Non-pigmented ciliary epithelial cell (primary cell): Measurements from ENCODE around the gene TEAD1.
"Not testable (repeated sequence)": the region's sequence is repeated elsewhere in the genome, so short reads cannot be mapped to it uniquely, and the experiment has no call there.

Source experiments
- DNase-seq: peaks from one replicate; pipeline ENCODE4 v3.0.0-alpha.2; 2010; ENCODE audit warnings: low read depth

Gene TEAD1

DNA sequence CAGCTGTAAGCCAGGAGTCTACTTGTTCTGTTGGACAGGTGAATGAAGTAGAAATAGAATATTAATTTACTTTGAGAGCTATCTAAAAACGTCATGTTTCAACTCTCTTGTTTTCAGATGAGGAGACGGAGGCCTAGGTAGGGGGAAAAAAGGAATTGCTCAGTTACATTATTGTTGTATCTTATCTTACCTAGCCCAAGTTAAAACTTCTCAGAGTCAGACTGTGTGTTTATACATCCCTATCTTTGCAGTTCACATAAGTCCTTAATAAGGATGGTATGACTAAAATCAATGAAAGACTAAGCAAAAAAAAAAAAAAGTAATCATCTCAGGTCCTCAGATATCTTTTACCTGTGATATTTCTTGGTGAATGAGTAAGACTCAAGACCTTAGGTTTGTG lies 62.8 kb downstream of the TEAD1 start:
- no peak for DNase-seq

DNA sequence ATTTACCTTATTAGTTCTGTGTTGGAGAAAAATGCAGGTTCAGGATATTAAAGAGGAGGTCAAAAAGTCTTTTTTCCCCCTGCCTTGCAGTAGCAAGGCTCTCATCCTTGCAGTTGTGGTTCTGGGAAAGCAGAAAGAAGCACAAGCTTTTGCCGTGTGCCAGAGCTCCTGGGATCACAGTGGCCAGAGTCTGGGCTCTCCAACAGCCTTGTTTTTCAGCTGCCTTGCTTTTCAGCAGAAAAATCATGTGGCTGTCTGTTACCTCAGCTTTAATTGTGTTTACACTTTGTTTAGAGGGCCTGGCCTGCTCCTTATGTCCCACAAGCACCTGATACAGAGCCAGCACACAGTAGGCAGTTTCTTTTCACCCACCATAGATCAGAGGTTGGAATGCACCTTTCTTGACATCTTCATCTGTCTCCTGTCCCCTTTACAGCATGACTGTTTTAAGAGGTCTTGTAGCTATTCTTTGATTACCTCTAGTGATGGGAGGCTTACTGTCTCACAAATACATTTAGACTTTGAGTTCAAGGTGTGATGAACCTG lies 67.5 kb downstream of the TEAD1 start:
- DNase-seq = no peak

DNA sequence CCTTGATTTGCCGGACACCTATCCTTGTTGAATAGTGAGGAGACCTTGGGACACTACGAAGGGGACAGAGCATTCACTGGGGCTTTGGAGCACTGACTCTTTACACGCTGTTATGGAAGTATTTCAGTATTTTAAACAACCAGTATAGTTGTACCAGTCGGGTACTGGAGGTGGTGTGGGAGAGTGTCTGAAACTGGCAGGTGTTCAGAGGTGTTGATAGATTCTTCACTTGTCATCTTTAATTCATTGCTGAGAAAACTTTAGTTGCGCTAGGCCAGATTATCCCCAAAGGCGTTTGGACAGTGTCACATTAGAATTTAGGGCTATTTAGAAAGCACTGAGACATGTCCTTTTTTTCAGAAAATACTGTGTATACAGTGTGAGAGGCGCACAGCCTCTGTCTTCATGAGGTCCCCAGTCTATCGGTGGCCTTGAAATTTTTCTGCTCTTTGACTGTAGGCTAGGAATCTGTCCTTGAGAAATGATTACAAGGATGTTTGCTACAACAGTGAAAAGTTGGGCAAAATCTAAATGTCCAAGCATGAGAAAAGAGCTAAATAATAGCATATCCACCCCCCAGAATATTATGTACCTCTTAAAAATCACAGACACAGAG lies 69.7 kb downstream of the TEAD1 start:
- DNase-seq = no peak

DNA sequence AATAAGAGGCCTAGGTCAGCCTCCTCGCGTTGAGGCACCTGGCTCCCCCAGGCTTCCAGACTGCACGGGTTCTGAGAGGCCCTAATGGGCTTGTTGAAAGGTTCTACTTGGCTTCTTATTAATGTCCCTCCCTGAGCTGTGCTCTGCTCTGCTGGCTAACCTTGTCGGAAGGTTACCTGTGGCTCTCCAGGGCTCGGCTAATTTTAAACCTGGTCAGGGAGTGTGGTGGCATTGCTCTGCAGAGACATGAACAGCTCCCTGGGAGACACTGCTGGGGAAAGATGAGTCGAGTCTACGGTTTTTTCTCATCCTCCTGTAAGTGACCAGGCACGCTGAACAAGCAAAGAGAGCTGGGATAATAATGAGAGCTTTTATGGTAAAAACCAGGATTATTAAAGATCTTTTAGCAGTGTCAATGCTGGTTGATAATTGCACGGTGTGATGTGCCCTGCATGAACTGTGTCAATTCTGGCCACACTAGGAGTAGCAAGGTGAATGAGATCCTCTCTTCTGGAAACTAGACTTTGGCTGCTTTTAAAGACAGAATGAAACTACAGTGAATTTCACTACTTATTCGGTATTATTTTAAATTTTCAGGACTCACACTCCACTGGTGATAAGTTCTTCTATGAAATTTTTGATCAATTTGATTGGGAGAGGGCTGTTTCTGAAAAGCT lies 70.7 kb downstream of the TEAD1 start:
- no peak for DNase-seq

DNA sequence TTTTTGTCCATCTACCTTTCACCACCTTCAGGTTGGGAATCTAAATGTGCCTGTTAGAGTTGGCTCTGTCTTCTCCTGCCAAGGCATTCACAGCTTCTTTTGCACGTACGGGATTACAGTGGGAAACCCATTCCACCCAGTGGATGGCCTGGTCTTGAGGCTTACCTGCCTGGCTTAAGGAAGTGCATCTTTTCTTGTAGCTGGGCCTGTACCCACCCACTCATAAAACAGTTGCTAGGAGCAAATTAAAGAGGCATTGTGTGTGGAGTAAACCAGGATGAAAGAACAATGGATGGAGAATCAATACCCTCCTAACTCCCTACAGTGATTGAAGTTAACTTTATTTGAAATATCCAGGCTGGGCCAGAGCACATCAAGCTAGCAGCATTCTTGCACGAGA lies 71.6 kb downstream of the TEAD1 start:
- no peak for DNase-seq

DNA sequence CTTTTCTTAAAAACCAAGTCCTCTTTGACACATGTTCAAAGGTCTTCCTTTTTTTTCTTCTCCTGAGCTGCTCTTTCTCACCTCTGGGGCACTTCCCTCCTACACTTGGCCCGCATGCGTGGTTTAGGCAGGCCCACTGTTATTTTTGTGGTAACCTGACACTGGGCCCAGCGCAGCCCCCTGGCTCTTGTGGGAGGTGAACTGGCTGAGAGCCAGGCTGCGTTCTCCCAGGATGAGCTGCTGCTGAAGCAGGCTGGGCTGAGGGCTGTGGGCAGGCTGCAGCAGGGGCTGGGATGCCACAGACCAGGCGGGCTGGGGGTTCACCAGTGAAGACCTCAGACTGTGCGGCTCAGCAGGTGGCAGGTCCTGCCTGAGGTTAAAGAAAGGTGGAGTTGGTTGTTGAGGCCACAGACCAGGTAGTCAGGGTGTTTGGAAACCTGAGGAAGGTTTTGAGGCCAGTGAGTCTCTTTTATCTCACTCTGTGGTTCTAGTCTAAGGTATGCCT lies 72.4 kb downstream of the TEAD1 start:
- DNase-seq = peak; percentile 58

DNA sequence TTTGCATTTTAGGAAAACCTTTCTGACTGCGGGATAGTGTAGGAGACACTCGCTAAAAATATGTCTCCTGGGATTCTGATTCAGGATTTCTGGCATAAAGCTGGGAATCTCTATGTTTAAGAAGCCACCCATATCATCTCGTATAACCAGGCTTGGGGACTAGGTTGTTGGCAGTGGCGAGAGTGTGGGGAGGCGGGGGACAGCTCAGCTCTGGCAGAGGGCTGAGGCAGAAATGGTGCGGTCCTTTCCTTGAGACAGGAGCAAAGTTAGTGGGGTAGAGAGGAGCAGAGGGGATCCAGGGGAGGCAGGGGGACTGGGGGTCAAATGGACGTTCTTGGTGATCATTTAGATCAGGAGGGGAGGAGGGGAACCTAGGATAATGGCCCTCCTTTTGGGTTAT lies 74.3 kb downstream of the TEAD1 start:
- no peak for DNase-seq

DNA sequence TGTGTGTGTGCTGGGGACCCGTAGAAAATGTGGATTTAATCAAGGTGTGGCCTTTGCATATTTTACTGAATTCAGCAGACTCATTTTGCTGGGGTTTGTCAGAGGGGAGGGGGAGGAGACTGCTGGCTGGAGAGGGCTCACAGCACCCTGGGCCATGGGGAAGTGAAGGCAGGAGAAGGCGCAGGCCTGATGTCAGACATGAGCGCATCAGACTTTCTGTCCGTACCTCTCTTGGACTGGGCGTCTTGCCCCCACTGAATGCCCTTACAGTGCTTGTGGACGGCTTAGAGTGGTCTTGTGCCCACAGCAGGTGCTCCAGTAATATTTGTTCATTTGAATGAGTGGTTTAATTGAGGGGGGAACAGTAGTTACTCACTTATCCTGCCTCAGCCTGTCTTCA lies 75.2 kb downstream of the TEAD1 start:
- no peak for DNase-seq

DNA sequence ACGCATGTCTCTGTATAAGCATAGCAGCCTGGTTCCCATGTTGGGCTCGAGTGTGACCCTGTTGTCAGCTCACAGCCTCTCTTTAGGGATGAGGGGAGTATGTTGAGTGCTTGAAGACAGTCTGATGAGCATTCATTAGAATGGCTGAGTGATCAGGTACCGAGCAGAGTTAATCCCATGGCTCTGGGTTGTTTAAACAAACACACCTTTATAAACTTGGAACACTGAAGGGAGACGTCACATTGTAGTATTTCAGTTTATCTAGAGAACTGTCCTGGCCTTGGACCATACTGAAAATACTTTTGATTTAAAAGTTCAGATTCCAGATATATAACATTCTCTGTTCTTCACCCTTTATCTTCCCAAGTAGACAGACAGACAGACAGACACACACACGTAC lies 76.0 kb downstream of the TEAD1 start:
- DNase-seq = no peak

DNA sequence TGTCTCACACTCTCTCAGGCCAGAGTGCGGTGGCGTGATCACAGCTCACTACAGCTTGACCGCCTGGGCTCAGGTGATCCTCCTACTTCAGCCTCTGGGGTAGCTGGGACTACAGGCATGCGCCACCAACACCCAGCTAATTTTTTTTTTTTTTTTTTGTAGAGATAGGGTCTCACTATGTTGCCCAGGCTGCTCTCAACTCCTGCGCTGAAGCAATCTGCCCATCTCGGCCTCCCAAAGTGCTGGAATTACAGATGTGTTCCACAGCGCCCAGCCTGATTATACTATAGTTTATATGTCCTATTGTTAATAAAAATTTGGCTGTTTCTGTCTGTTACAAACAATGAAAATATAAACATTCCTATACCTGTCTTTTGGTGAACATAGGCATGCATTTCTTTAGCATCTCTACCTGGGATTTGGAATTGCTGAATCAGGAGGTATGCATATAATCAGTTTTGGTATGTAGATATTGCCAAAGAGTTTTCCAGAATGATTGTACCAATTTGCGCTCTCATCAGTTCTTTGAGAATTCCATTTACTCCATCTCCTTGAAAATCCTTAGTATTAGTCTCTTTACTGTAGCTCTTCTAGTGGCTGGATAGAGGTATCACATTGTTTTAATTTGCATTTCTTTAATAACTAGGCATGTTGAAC lies 78.8 kb downstream of the TEAD1 start:
- DNase-seq = no peak

DNA sequence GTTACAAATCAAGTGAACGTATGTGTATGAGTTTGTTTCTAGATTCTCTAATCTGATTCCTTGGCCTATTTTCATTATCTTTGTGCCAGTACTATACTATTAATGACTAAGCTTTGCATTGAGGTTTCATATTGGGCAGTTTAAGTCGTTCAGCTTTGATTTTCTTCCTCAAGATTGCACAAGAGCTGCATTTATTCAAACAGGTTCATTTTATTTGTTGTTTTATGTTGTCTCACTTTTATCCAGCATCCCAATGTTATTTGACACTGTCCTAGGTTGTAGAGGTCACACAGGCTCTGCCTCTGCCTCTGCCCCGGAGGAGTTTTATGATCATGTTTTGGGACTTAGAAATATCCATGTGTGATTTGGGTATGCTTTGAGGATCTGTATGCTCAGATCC lies 79.8 kb downstream of the TEAD1 start:
- no peak for DNase-seq

DNA sequence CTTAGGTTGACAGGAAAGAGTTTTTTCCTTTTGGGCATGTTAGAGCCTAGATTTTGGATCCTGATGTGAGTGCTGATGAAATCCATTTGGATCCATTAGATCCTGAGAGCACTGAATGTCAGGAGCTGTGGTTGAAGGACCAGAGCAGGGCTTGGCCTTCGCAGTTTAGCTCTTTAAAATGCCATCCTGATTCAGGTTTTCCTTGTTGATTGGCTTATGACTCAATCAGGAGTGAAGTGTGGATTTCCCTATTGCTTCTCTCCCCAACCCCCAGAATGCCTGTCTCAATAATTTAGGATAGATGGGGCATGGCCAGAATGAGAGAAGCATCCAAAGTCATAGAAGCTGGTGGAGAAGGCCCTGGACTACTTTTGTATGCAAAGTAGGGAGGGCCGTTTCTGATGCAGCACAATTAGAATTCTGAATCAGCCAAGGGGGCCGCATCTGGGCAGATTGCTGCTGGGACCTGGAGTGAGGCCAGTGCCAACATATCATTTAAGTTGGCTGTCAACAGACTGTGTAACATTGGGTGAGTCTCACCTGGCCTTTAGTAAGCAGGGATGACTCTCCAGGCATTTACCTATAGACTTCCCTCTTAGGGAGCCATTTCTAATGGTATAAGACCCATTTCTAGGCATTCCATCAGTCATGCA lies 80.5 kb downstream of the TEAD1 start:
- no peak for DNase-seq

DNA sequence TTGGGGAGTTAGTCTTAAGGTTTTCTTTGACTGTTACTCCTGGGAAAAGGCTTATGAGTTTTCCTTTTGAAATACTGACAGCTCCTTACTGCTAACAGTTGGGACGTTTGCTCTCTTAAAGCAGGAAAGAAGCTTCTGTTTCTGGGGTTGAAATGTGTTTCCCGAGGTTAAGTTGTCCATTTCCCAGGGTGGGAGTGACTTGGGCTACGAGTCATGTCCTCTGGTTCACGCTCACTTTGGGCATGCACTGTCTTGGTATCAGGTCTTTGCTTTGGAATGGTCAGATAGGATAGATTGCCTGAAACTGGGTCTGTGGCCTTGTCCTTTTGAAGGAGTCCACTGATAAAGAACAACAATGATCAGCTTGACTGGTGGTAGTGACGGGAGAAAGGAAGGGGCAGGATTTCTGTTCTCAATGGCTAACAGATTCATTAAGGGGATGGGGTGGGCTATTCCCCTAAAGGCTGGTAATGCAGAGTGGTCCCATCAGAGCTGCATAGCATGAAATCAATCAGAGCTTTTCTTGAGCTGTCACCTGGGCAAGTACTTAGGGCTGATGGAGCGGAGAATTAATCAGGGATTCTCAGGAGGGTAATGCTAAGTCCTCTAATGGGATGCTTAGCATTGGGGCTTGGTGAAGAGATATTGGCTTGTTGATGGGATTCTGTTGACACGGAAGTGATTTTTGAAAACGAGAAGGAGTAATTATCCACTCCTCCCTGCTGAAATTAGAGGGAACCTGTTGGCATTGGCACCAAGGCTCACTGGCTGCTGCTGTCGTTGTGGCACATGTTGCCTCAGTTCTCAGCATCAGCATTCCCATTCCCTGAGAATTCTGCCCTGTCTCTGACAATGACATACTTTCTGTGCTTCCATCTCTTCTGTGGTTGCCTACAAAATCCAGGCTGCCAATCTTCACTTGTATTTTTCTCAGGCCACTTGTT lies 81.6 kb downstream of the TEAD1 start:
- DNase-seq = no peak

DNA sequence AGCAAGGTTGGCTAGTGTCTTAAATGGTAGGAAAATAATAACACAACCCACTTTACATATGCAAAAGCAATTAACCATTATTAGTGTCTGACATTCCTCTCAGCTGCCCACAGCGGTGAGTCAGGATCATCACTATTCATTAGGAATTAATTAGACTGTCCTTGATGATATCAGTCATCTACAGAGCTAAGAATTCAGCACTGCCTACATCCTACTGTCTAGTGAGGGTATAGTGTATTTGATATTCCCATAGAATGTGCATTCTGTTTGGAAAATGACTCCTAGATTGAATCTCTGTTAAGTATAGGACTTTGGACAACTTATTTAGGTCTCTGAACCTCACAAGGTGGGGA lies 82.2 kb downstream of the TEAD1 start:
- DNase-seq = no peak

DNA sequence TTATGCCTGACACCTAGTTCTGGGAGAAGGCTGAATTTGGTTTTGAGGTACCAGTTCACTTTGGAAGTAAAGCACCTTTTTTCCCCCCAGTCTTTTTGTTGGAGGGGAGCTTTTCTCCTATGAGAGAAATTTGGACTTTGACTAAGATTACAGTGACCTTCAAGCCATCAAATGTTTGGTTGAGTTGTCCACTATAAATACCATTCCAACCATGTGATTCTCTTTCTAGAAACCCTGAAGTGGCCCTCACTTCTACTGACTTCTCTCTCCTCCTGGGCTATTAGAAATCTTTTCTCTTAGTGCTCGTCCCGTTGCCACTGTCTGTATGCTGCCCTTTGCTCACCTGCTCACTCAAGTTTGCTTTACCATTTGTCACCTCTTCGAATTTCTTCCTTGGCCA lies 82.6 kb downstream of the TEAD1 start:
- DNase-seq = no peak

DNA sequence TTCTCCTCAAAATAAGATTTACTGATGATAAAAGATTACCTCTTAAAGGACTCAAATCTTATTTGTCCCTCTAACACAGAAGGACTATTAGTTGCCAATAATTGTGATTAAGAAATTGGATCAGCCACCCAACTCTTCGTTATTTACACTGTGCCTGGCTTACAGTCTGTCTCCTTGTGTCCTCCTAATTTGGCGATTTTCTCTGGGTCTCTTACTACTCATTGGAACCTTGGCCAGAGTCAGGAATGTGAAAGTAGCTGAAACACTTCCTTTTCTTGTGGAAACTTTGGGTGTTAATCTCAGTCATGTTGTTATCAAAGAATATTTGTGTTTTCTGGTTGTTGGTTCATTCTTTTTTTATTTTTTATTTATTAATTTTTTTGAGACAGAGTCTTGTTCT lies 83.2 kb downstream of the TEAD1 start:
- DNase-seq = no peak

DNA sequence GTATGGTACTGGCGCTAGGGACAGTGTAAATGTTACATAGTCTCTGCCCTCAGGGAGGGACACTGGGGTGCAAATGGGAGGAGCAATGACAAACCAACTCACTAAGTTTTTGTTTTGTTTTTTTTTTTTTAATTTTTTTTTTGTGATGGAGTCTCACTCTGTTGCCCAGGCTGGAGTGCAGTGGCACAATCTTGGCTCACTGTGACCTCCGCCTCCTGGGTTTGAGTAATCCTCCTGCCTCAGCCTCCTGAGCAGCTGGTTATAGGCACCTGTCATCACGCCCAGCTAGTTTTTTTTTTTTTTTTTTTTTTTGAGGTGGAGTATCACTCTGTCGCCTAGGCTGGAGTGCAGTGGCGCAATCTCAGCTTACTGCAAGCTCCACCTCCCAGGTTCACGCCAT lies 83.9 kb downstream of the TEAD1 start:
- not testable (repeated sequence) for DNase-seq

DNA sequence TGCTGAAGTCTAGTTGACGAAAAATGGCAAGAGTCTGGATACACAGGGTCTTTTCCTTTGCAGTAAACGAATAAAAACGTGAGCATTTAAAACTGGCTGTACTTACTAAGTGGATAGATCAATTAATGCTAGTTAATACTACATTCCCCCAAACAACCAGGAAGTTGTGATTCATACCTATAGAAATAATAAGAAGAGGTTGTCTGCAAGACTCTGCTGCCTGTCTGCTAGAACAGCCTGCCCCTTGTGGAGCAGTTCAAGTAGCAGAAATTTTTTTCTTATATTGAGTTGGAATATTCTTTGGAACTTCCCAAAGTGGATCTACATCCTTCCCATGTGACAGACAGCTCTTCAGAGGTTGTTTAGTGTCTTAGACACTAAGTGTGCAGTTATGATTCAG lies 86.8 kb downstream of the TEAD1 start:
- DNase-seq = no peak

DNA sequence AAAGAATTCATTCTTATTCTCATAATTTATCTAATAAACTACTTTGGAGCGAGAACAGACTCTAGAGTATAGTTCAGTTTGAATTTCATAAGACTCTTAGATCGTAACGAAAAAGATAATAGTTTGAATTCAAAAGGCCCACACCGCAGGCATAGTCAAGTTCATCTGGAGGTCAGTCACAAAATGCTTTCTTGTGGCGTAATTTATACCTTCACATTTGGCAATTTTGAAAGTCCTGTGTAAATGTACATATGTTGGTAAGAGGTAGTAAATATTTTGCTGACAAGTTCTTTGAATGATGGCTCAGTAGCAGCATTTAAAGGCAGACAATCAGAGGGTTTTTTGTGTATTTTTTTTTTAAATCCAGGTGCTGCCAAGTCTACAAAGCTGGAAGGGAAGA lies 88.1 kb downstream of the TEAD1 start:
- no peak for DNase-seq

DNA sequence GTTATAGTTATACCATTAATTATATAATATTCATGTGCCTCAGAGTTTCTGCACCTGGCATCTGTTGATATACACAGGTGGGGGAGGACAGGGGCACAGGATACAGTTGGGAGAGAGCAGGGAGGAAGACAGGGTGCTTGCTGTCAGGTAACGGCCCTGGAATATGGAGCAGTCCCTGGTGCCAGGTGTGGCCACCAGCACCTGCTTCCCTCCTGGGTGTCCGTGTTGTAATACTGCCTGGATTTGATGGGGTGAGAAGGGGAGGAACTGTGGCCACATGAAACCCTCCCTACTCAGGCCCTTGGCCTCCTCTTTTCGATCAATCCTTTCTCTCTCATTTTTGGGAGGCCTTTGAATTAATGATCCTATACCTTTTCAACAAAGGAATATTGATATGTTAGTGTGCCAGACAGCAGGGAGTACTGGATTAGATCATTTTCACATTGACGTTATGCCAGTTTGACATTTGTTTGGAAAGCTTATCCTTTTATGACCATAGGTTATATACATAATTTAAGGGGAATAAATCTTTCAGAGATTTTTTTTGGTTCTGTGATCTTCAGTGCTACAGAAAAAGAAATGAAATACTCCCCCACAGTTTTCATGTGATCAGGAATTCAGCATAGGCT lies 88.6 kb downstream of the TEAD1 start:
- no peak for DNase-seq
